Activated B cell treated with CpG ODN at 0.5 μM for 24 hours (primary cell): Measurements from ENCODE around the gene GIMAP8. TPM values are rescaled to one million over a fixed set of nuclear protein-coding genes. Genes with fewer than 3 reads are reported as not detected.
A peak's percentile ranks its signal among the peaks of the same experiment; 100 is the strongest.

Experiments
- ATAC-seq: fragments of 200-7000 bp; cut with Tn5 transposase; one replicate; pipeline ENCODE4 v1.10.0; 2021; ENCODE audit warnings: low read depth, mild to moderate bottlenecking, moderate library complexity
- CTCF ChIA-PET: fragments of 350-600 bp; sonication (Branson Sonifier 250); formaldehyde crosslinking; loops from one replicate; lab custom pipeline; 2021; ENCODE audit warnings: antibody characterized with exemption; lab: Charles Lee
- POLR2A ChIA-PET: fragments of 350-600 bp; sonication (Branson Sonifier 250); formaldehyde crosslinking; loops from one replicate; lab custom pipeline; 2021; ENCODE audit warnings: antibody characterized with exemption; lab: Charles Lee
- DNase-seq: peaks from one replicate; pipeline ENCODE4 v3.0.0; 2022
- H3K27ac Mint-ChIP-seq: one replicate; pipeline ENCODE4 v1.8.0; 2020; ENCODE audit warnings: mixed read lengths
- H3K27me3 Mint-ChIP-seq: one replicate; pipeline ENCODE4 v1.8.0; 2021; ENCODE audit warnings: mixed read lengths
- H3K36me3 Mint-ChIP-seq: one replicate; pipeline ENCODE4 v1.8.0; 2021; ENCODE audit warnings: low read depth, mixed read lengths
- H3K4me1 Mint-ChIP-seq: one replicate; pipeline ENCODE4 v1.8.0; 2021; ENCODE audit warnings: mixed read lengths
- H3K4me3 Mint-ChIP-seq: one replicate; pipeline ENCODE4 v1.8.0; 2020; ENCODE audit warnings: mild to moderate bottlenecking, mixed read lengths
- H3K9me3 Mint-ChIP-seq: one replicate; pipeline ENCODE4 v1.8.0; 2020; ENCODE audit warnings: mixed read lengths
- intact Hi-C: fragments of 100-400 bp; cut with micrococcal nuclease; formaldehyde crosslinking; loops from one replicate; pipeline ENCODE4 v1.15.1; 2024
- total RNA-seq: library from RNA; stranded (reverse); gene quantifications from 2 replicates; pipeline ENCODE4 v1.2.3, GENCODE V29; 2022
- TF ChIP-seq, protein P1 (sequence below): fragments of 200-600 bp; IDR thresholded peaks from one replicate; pipeline ENCODE4 v1.8.0; 2022; ENCODE audit warnings: antibody characterized with exemption, mild to moderate bottlenecking

The GIMAP8 gene
- total RNA-seq, 1 donor from 2014 or later: not detected

DNA sequence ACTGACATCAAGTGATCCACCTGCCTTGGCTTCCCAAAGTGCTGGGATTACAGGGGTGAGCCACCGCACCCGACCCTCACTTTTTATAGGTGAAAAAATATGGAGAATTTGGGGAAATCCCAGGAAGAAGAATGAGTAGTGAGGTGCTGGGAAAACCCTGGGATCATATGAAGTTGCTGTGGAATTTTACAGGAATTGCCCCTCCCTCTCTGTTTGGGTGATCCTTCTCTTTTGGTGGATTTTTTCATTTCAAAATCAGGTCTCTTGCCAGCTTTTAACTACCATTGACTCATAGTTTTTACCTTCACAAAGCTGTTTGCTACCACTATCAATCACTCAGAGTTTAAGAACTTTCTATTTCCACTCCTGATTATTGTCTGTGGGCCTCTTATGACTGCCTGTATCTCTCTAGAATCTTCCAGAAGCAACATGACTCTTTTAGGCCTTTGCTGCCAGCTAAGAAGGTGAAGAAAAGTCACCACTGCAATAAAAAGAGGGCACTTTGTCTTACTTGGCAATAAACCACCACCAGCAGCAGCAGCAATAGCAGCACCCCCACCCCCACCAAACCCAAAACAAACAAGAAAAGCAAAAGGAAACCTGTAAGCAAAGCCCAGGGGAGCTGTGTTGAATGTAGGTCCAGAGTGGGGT is 4.0 kb upstream of the GIMAP8 start:
- no peak for ATAC-seq
- intact Hi-C loops: loop anchor here (10.0 kb wide), 1 partner anchor 238 kb away; the partner anchor contains the start of gene GIMAP2
- ChIA-PET CTCF (interaction anchor here (0.8 to 1.5 kb wide), 3 partner anchors 40 to 563 kb away, joined by 3 to 4 read pairs (median 3); no protein-coding TSS in a partner anchor), POLR2A (no interaction called here)
- H3K9me3 Mint-ChIP-seq: peaks cover 2% of the 10 kb centered on the region
- TF ChIP-seq, protein P1, sequence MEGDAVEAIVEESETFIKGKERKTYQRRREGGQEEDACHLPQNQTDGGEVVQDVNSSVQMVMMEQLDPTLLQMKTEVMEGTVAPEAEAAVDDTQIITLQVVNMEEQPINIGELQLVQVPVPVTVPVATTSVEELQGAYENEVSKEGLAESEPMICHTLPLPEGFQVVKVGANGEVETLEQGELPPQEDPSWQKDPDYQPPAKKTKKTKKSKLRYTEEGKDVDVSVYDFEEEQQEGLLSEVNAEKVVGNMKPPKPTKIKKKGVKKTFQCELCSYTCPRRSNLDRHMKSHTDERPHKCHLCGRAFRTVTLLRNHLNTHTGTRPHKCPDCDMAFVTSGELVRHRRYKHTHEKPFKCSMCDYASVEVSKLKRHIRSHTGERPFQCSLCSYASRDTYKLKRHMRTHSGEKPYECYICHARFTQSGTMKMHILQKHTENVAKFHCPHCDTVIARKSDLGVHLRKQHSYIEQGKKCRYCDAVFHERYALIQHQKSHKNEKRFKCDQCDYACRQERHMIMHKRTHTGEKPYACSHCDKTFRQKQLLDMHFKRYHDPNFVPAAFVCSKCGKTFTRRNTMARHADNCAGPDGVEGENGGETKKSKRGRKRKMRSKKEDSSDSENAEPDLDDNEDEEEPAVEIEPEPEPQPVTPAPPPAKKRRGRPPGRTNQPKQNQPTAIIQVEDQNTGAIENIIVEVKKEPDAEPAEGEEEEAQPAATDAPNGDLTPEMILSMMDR: no peak
- H3K4me3 Mint-ChIP-seq: no peak overlapping the region
- DNase-seq: no peak
- H3K4me1 Mint-ChIP-seq: peaks cover 33% of the 10 kb centered on the region
- H3K27me3 Mint-ChIP-seq: peaks cover 5% of the 10 kb centered on the region
- H3K27ac Mint-ChIP-seq: no peak overlapping the region
- H3K36me3 Mint-ChIP-seq: peaks cover 11% of the 10 kb centered on the region

DNA sequence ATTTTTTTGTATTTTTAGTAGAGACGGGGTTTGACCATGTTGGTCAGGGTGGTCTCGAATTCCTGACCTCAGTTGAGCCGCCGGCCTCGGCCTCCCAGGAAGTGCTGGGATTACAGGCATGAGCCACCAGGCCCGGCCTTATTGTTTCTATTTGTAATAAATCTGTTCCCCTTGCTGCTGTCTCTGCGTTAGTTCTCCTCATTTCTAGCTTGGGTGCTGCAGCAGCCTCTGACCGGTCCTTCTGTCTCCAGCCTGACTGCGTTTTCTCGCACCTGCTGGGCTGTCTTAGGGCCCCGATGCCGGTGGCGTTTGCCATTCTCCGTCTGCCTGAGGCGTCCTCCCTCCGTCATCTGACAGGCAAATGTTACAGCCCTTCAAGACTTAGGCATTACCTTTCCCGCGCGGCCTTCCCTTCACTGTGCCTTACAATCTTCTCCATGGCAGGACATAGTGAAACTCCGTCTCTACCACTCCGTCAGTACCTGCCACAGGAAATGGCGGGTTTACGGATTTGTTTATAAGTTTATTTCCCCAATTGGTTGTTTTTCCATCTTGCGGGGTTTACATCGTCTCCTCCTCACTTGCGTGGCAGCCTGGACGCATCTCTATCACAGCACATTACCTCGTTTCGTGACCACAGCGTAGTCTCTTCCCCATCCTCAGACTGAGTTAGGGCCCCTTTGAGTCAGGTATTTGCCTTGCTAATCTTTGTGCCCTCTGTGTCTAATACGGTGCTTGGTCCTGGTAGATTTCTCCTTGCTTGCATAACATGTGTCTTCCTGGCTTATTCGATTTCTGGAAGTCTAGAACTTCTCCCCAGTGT is 2.3 kb upstream of the GIMAP8 start:
- H3K9me3 Mint-ChIP-seq: no peaks in the 10 kb centered on the region
- TF ChIP-seq, protein P1: no peak
- H3K27me3 Mint-ChIP-seq: peaks cover 7% of the 10 kb centered on the region
- peak overlapping the region; percentile 9 for H3K4me3 Mint-ChIP-seq
- ChIA-PET POLR2A (interaction anchor here (0.9 kb wide), 1 partner anchor 15 kb away, joined by 4 read pairs; no protein-coding TSS in a partner anchor), CTCF (interaction anchor here (1.3 to 1.6 kb wide), 3 partner anchors 14 to 269 kb away, joined by 5 to 8 read pairs (median 7); partner anchors contain the start of gene GIMAP1)
- H3K4me1 Mint-ChIP-seq: peaks cover 41% of the 10 kb centered on the region
- no peak for DNase-seq
- peaks cover 3% of the 10 kb centered on the region for H3K36me3 Mint-ChIP-seq
- H3K27ac Mint-ChIP-seq: no peak overlapping the region
- ATAC-seq: peak; percentile 41
- intact Hi-C loops: loop anchor here (1.0 to 10.0 kb wide), 4 partner anchors 13 to 429 kb away; partner anchors contain the start of gene GIMAP2

DNA sequence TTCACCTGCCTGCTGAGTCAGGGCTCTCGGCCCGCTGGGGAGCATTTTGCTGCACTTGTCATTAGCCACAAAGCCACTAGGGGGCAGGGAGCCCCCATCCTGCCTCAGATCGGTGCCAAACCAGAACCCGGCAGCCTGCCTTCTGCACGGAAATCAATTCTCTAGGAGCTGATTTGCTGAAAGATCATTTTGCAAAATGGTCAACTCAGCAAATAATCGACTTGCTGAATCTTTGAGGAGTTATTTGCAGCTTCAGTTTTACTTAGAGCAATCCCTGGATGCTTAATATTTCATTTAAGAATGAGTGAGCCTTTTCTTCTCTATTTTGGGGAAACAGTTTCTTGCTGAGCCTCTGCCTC is 1.7 kb upstream of the GIMAP8 start:
- DNase-seq: peak; percentile 55

DNA sequence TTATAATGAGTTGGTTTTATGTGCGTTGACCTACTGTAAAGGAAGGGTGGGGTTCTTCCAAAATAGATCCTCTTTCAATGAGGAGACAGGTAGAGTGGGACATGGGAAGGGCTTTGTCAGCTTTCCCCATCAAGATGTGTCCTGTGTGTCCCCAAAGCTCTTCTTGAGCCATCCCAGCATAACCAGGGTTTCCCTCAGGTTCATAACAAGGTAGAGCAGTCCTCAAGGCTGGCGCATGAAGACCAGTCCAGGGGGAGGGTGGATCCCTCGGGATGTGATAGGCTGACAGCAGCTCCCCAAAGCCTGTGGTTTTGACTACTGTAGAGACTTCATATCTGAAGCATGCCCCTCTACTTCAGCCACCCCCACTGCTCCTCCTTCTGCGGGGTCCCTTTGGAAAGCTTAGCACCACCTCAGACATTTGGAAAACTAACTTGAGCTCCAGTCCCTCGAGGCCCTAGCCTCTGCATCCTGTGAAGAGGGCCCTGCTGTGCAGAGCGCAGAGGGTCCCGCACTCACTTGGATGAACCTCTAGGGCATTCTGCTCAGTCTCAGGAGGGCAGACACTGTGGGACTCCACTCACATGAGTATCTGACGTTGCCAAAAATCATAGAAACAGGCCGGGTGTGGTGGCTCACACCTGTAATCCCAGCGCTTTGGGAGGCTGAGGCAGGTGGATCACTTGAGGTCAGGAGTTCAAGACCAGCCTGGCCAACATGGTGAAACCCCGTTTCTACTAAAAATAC is 1.1 kb upstream of the GIMAP8 start:
- ATAC-seq (no peak), DNase-seq (no peak)
- TF ChIP-seq, protein P1: no peak
- no peak overlapping the region for H3K27ac Mint-ChIP-seq
- intact Hi-C loops: loop anchor here (2.0 to 10.0 kb wide), 2 partner anchors 235 to 427 kb away; partner anchors contain the start of gene GIMAP2
- no peaks in the 10 kb centered on the region for H3K36me3 Mint-ChIP-seq
- H3K4me1 Mint-ChIP-seq: peaks cover 41% of the 10 kb centered on the region
- POLR2A ChIA-PET: interaction anchor here (0.9 kb wide), 1 partner anchor 16 kb away, joined by 4 read pairs; no protein-coding TSS in a partner anchor
- H3K27me3 Mint-ChIP-seq: peaks cover 13% of the 10 kb centered on the region
- no peaks in the 10 kb centered on the region for H3K9me3 Mint-ChIP-seq
- CTCF ChIA-PET: interaction anchor here (0.7 to 1.6 kb wide), 7 partner anchors 16 to 306 kb away, joined by 3 to 8 read pairs (median 4); partner anchors contain the start of gene GIMAP1
- no peak overlapping the region for H3K4me3 Mint-ChIP-seq

More for the DNA sequence above, 1.7 kb upstream of the GIMAP8 start:
- H3K36me3 Mint-ChIP-seq: no peaks in the 10 kb centered on the region
- intact Hi-C loops: loop anchor here (1.0 to 10.0 kb wide), 4 partner anchors 13 to 428 kb away; partner anchors contain the start of gene GIMAP2
- peak overlapping the region; percentile 9 for H3K4me3 Mint-ChIP-seq
- peak; percentile 86 for ATAC-seq
- H3K4me1 Mint-ChIP-seq: peaks cover 41% of the 10 kb centered on the region
- ChIA-PET CTCF (interaction anchor here (0.7 to 1.6 kb wide), 7 partner anchors 15 to 307 kb away, joined by 3 to 8 read pairs (median 4); partner anchors contain the start of gene GIMAP1), POLR2A (interaction anchor here (0.9 kb wide), 1 partner anchor 15 kb away, joined by 4 read pairs; no protein-coding TSS in a partner anchor)
- no peak overlapping the region for H3K27ac Mint-ChIP-seq
- H3K27me3 Mint-ChIP-seq: peaks cover 7% of the 10 kb centered on the region
- TF ChIP-seq, protein P1: peak; percentile 91
- no peaks in the 10 kb centered on the region for H3K9me3 Mint-ChIP-seq
